ENCODE measurements around the gene DAB2IP.
"Not testable (repeated sequence)": the region's sequence is repeated elsewhere in the genome, so short reads cannot be mapped to it uniquely, and the experiment has no call there.

DAB2IP gene

GRCh38 chr9:121622387-121623203, 28.8 kb upstream of the DAB2IP start:
- no peaks in the 10 kb centered on the region for H3K9me3 ChIP-seq
- no peaks in the 10 kb centered on the region for H3K36me3 ChIP-seq
- no peak overlapping the region for H3K4me3 ChIP-seq
- H3K27ac ChIP-seq, result no peak overlapping the region
- intact Hi-C loops (cut with DNase I; ENCODE audit: low total_unique reads), result no loop called here
- peaks cover 0 to 12% (median 3%) of the 10 kb centered on the region in 4 donors for H3K4me1 ChIP-seq
- DNase-seq, result no peak
- H3K27me3 ChIP-seq, result no peaks in the 10 kb centered on the region
- no peak for TF ChIP-seq CTCF (IDR thresholded peaks at IDR 0.05)

- H3K27me3 ChIP-seq; DNase-seq; H3K4me3 ChIP-seq; H3K9me3 ChIP-seq; H3K27ac ChIP-seq; intact Hi-C loops (cut with DNase I; ENCODE audit: low total_unique reads); H3K36me3 ChIP-seq: not testable (repeated sequence)
- H3K4me1 ChIP-seq, result peaks cover 0 to 12% (median 3%) of the 10 kb centered on the region in 4 donors
Measured at GRCh38 chr9:121623430-121623829, 28.0 kb upstream of the DAB2IP start.

GRCh38 chr9:121625590-121625989, 25.8 kb upstream of the DAB2IP start:
- Histone ChIP-seq H3K9me3 (no peaks in the 10 kb centered on the region), H3K4me3 (no peak overlapping the region), H3K27ac (no peak overlapping the region), H3K27me3 (no peaks in the 10 kb centered on the region), H3K36me3 (no peaks in the 10 kb centered on the region), H3K4me1 (peaks cover 0 to 12% (median 3%) of the 10 kb centered on the region in 4 donors)
- no peak for TF ChIP-seq CTCF (IDR thresholded peaks at IDR 0.05)
- DNase-seq, result no peak
- intact Hi-C loops (cut with DNase I; ENCODE audit: low total_unique reads), result no loop called here

- intact Hi-C loops (cut with DNase I; ENCODE audit: low total_unique reads), result no loop called here
- no peaks in the 10 kb centered on the region for H3K9me3 ChIP-seq
- no peak for TF ChIP-seq CTCF (IDR thresholded peaks at IDR 0.05)
- H3K27ac ChIP-seq, result no peak overlapping the region
- DNase-seq, result no peak
- no peak overlapping the region for H3K4me3 ChIP-seq
- peaks cover 0 to 10% (median under 1%) of the 10 kb centered on the region in 4 donors for H3K4me1 ChIP-seq
- H3K27me3 ChIP-seq, result no peaks in the 10 kb centered on the region
- no peaks in the 10 kb centered on the region for H3K36me3 ChIP-seq
Measured at GRCh38 chr9:121626012-121626411, 25.4 kb upstream of the DAB2IP start.

GRCh38 chr9:121627427-121627826, 24.0 kb upstream of the DAB2IP start:
- Histone ChIP-seq H3K27ac (no peak overlapping the region), H3K36me3 (no peaks in the 10 kb centered on the region), H3K4me3 (no peak overlapping the region), H3K9me3 (no peaks in the 10 kb centered on the region), H3K27me3 (no peaks in the 10 kb centered on the region), H3K4me1 (peaks cover 0 to 5% (median 0%) of the 10 kb centered on the region in 4 donors)
- intact Hi-C loops (cut with DNase I; ENCODE audit: low total_unique reads), result no loop called here
- DNase-seq, result no peak
- no peak for TF ChIP-seq CTCF (IDR thresholded peaks at IDR 0.05)

GRCh38 chr9:121628401-121628800, 23.0 kb upstream of the DAB2IP start:
- no peak overlapping the region for H3K4me3 ChIP-seq
- TF ChIP-seq CTCF (IDR thresholded peaks at IDR 0.05), result no peak
- DNase-seq, result no peak
- no peaks in the 10 kb centered on the region for H3K36me3 ChIP-seq
- no peak overlapping the region for H3K27ac ChIP-seq
- H3K9me3 ChIP-seq, result no peaks in the 10 kb centered on the region
- H3K4me1 ChIP-seq, result peaks cover 0 to 5% (median 0%) of the 10 kb centered on the region in 4 donors
- intact Hi-C loops (cut with DNase I; ENCODE audit: low total_unique reads), result no loop called here
- H3K27me3 ChIP-seq, result no peaks in the 10 kb centered on the region

Measured in tibial artery (tissue), 4 donors.